ENCODE results near the gene ZNF791.
"Not testable (repeated sequence)": the region's sequence is repeated elsewhere in the genome, so short reads cannot be mapped to it uniquely, and the experiment has no call there.

ZNF791 gene

GRCh38 chr19:12629215-12629614 is 18.5 kb downstream of the ZNF791 start:
- DNase-seq (ENCODE audit: low spot score) = no peak

- no peak for DNase-seq (ENCODE audit: low spot score)
Observed at GRCh38 chr19:12636631-12637030, 25.9 kb downstream of the ZNF791 start.

GRCh38 chr19:12638611-12639182 is 28.0 kb downstream of the ZNF791 start:
- no peak for DNase-seq (ENCODE audit: low spot score)

- peak; percentile 94 for DNase-seq (ENCODE audit: low spot score)
Observed at GRCh38 chr19:12639901-12640613, 29.3 kb downstream of the ZNF791 start.

GRCh38 chr19:12641456-12641855 is 30.7 kb downstream of the ZNF791 start:
- no peak for DNase-seq (ENCODE audit: low spot score)

GRCh38 chr19:12642506-12642905 is 31.8 kb downstream of the ZNF791 start:
- DNase-seq (ENCODE audit: low spot score) = no peak

- not testable (repeated sequence) for DNase-seq (ENCODE audit: low spot score)
Observed at GRCh38 chr19:12643716-12644115, 33.0 kb downstream of the ZNF791 start.

- no peak for DNase-seq (ENCODE audit: low spot score)
Observed at GRCh38 chr19:12646551-12646950, 35.8 kb downstream of the ZNF791 start.

- DNase-seq (ENCODE audit: low spot score) = no peak
Observed at GRCh38 chr19:12647047-12647446, 36.3 kb downstream of the ZNF791 start.

GRCh38 chr19:12647490-12648071 is 36.9 kb downstream of the ZNF791 start:
- DNase-seq (ENCODE audit: low spot score) = no peak

- peak; percentile 24 for DNase-seq (ENCODE audit: low spot score)
Observed at GRCh38 chr19:12648088-12648487, 37.4 kb downstream of the ZNF791 start.

GRCh38 chr19:12649941-12650340 is 39.2 kb downstream of the ZNF791 start:
- no peak for DNase-seq (ENCODE audit: low spot score)

- no peak for DNase-seq (ENCODE audit: low spot score)
Observed at GRCh38 chr19:12652219-12652618, 41.5 kb downstream of the ZNF791 start.

- no peak for DNase-seq (ENCODE audit: low spot score)
Observed at GRCh38 chr19:12655546-12655945, 44.8 kb downstream of the ZNF791 start.

- no peak for DNase-seq (ENCODE audit: low spot score)
Observed at GRCh38 chr19:12656899-12657571, 46.3 kb downstream of the ZNF791 start.

GRCh38 chr19:12657966-12658365 is 47.2 kb downstream of the ZNF791 start:
- no peak for DNase-seq (ENCODE audit: low spot score)

GRCh38 chr19:12660980-12661379 is 50.3 kb downstream of the ZNF791 start:
- no peak for DNase-seq (ENCODE audit: low spot score)

- DNase-seq (ENCODE audit: low spot score) = no peak
Observed at GRCh38 chr19:12664406-12665280, 53.9 kb downstream of the ZNF791 start.

- no peak for DNase-seq (ENCODE audit: low spot score)
Observed at GRCh38 chr19:12665281-12665573, 54.5 kb downstream of the ZNF791 start.

GRCh38 chr19:12665671-12666264 is 55.0 kb downstream of the ZNF791 start:
- no peak for DNase-seq (ENCODE audit: low spot score)

GRCh38 chr19:12666265-12667048 is 55.7 kb downstream of the ZNF791 start, which contains the start of the genes MAN2B1 and WDR83:
Gene MAN2B1 (minus strand): TSS chr19:12666742. CDS start chr19:12666701, 41 bp downstream.
Gene WDR83 (plus strand): TSS chr19:12666807. CDS start chr19:12669791, 2,984 bp downstream.
- peak; percentile 98 for DNase-seq (ENCODE audit: low spot score)

All from hepatic stellate cell (primary cell).